ENCODE data around the gene PPP1R26. TPM values are rescaled to one million over a fixed set of nuclear protein-coding genes. Genes with fewer than 3 reads are reported as not detected.

The PPP1R26 gene
- total and polyA plus RNA-seq, 2 of the 13 experiments (the other 11 are each of a cell fraction or from before 2014, with no cell fraction given) = 8.6 to 11.6 TPM

DNA sequence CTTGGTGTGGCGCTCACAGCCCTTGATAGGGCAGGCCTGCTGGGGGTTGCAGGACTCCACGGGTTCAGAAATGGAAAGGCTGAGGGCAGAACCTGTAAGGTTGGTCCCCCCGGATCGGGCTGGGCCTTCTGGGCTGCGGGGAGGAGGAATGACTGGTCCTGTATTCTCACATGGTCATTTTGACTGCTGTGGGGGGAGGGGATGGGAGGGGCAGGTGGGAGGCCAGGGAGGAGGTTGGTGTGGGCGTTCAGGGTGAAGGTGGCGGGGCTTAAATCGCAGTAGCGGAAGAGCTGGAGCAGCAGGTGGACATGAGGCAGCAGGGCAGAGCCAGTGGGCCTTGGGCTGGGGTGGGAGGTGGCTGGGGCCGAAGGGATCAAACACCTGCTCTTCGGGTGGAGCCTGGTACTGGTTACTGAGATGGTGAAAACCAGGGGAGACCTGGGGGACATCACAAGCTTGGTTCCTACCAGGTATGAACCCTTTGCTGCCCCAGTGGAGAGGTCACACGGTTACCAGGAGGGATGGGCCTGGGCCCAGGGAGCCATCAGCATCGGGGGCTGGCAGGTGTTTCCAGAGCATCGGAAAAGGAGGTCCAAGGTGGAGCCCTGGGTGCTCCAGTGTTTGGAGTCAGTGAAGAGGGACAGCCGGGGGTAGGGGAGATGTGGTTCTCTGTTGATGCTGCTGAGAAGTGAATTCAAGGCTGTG is 22.7 kb downstream of the PPP1R26 start:
- CTCF ChIA-PET (ENCODE audit: low intra/inter-chr PET ratio, low total read pairs) = no interaction called here
- 95% methylated on average over 13 of the region's 15 CpGs for WGBS (ENCODE audit: low lambda C conversion rate)
- H3K4me3 ChIP-seq (replicated peaks in 1 of 3; ENCODE audit: insufficient read depth in 1 of 3, low read depth in 2 of 3, low read length in 3 of 3) = peak overlapping the region; percentile 80 to 96 (median 92); a peak in 4 of 6 replicates
- no peak for TF ChIP-seq ZNF34 (CRISPR knock-in tag; IDR thresholded peaks at IDR 0.05; ENCODE audit: borderline replicate concordance)
- TF ChIP-seq XRCC5 (optimal IDR thresholded peaks at IDR 0.05; ENCODE audit: low read length) = no peak
- no peak for TF ChIP-seq ZNF616 (CRISPR knock-in tag; IDR thresholded peaks at IDR 0.05; ENCODE audit: low read depth)
- no peak for TF ChIP-seq ZNF572 (CRISPR knock-in tag; IDR thresholded peaks at IDR 0.05)
- TF ChIP-seq, protein P1, sequence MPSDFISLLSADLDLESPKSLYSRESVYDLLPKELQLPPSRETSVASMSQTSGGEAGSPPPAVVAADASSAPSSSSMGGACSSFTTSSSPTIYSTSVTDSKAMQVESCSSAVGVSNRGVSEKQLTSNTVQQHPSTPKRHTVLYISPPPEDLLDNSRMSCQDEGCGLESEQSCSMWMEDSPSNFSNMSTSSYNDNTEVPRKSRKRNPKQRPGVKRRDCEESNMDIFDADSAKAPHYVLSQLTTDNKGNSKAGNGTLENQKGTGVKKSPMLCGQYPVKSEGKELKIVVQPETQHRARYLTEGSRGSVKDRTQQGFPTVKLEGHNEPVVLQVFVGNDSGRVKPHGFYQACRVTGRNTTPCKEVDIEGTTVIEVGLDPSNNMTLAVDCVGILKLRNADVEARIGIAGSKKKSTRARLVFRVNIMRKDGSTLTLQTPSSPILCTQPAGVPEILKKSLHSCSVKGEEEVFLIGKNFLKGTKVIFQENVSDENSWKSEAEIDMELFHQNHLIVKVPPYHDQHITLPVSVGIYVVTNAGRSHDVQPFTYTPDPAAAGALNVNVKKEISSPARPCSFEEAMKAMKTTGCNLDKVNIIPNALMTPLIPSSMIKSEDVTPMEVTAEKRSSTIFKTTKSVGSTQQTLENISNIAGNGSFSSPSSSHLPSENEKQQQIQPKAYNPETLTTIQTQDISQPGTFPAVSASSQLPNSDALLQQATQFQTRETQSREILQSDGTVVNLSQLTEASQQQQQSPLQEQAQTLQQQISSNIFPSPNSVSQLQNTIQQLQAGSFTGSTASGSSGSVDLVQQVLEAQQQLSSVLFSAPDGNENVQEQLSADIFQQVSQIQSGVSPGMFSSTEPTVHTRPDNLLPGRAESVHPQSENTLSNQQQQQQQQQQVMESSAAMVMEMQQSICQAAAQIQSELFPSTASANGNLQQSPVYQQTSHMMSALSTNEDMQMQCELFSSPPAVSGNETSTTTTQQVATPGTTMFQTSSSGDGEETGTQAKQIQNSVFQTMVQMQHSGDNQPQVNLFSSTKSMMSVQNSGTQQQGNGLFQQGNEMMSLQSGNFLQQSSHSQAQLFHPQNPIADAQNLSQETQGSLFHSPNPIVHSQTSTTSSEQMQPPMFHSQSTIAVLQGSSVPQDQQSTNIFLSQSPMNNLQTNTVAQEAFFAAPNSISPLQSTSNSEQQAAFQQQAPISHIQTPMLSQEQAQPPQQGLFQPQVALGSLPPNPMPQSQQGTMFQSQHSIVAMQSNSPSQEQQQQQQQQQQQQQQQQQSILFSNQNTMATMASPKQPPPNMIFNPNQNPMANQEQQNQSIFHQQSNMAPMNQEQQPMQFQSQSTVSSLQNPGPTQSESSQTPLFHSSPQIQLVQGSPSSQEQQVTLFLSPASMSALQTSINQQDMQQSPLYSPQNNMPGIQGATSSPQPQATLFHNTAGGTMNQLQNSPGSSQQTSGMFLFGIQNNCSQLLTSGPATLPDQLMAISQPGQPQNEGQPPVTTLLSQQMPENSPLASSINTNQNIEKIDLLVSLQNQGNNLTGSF (CRISPR knock-in tag; IDR thresholded peaks at IDR 0.05) = no peak
- TF ChIP-seq U2AF2 (IDR thresholded peaks at IDR 0.05; ENCODE audit: low read depth, low read length) = no peak
- TF ChIP-seq, protein P2, sequence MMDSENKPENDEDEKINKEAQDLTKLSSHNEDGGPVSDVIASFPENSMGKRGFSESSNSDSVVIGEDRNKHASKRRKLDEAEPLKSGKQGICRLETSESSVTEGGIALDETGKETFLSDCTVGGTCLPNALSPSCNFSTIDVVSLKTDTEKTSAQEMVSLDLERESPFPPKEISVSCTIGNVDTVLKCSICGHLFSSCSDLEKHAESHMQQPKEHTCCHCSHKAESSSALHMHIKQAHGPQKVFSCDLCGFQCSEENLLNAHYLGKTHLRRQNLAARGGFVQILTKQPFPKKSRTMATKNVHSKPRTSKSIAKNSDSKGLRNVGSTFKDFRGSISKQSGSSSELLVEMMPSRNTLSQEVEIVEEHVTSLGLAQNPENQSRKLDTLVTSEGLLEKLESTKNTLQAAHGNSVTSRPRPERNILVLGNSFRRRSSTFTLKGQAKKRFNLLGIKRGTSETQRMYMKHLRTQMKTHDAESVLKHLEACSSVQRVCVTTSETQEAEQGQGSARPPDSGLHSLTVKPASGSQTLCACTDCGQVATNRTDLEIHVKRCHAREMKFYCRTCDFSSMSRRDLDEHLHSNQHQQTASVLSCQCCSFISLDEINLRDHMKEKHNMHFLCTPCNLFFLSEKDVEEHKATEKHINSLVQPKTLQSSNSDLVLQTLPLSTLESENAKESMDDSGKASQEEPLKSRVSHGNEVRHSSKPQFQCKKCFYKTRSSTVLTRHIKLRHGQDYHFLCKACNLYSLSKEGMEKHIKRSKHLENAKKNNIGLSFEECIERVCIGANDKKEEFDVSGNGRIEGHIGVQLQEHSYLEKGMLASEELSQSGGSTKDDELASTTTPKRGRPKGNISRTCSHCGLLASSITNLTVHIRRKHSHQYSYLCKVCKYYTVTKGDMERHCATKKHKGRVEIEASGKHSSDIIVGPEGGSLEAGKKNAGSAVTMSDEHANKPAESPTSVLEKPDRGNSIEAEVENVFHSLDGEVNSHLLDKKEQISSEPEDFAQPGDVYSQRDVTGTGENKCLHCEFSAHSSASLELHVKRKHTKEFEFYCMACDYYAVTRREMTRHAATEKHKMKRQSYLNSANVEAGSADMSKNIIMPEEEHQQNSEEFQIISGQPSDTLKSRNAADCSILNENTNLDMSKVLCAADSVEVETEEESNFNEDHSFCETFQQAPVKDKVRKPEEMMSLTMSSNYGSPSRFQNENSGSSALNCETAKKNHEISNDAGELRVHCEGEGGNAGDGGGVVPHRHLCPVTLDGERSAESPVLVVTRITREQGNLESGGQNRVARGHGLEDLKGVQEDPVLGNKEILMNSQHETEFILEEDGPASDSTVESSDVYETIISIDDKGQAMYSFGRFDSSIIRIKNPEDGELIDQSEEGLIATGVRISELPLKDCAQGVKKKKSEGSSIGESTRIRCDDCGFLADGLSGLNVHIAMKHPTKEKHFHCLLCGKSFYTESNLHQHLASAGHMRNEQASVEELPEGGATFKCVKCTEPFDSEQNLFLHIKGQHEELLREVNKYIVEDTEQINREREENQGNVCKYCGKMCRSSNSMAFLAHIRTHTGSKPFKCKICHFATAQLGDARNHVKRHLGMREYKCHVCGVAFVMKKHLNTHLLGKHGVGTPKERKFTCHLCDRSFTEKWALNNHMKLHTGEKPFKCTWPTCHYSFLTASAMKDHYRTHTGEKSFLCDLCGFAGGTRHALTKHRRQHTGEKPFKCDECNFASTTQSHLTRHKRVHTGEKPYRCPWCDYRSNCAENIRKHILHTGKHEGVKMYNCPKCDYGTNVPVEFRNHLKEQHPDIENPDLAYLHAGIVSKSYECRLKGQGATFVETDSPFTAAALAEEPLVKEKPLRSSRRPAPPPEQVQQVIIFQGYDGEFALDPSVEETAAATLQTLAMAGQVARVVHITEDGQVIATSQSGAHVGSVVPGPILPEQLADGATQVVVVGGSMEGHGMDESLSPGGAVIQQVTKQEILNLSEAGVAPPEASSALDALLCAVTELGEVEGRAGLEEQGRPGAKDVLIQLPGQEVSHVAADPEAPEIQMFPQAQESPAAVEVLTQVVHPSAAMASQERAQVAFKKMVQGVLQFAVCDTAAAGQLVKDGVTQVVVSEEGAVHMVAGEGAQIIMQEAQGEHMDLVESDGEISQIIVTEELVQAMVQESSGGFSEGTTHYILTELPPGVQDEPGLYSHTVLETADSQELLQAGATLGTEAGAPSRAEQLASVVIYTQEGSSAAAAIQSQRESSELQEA (CRISPR knock-in tag; IDR thresholded peaks at IDR 0.05; ENCODE audit: not compliant biosample characterization) = no peak
- TF ChIP-seq, protein P3, sequence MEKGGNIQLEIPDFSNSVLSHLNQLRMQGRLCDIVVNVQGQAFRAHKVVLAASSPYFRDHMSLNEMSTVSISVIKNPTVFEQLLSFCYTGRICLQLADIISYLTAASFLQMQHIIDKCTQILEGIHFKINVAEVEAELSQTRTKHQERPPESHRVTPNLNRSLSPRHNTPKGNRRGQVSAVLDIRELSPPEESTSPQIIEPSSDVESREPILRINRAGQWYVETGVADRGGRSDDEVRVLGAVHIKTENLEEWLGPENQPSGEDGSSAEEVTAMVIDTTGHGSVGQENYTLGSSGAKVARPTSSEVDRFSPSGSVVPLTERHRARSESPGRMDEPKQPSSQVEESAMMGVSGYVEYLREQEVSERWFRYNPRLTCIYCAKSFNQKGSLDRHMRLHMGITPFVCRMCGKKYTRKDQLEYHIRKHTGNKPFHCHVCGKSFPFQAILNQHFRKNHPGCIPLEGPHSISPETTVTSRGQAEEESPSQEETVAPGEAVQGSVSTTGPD (CRISPR knock-in tag; IDR thresholded peaks at IDR 0.05) = no peak

More for the DNA sequence above, 22.7 kb downstream of the PPP1R26 start:
- Histone ChIP-seq H3K9ac (ENCODE audit: insufficient read depth, low read depth, low read length) (peak overlapping the region; percentile 89), H3K27ac (ENCODE audit: extremely low read length, insufficient read depth, low read length) (no peak overlapping the region), H3K9me3 (ENCODE audit: low read length) (no peaks in the 10 kb centered on the region), H2AFZ (ENCODE audit: low read length) (no peak overlapping the region), H3K4me2 (ENCODE audit: low read depth, low read length) (peak overlapping the region; percentile 84), H4K20me1 (ENCODE audit: insufficient read depth, low read length) (peaks cover 16% of the 10 kb centered on the region), H3K36me3 (replicated peaks in 1 of 2; ENCODE audit: control insufficient read depth in 1 of 2, insufficient read depth in 2 of 2, low read length in 2 of 2) (peaks cover 13 to 26% of the 10 kb centered on the region in 2 experiments), H3K27me3 (ENCODE audit: control insufficient read depth in 1 of 2, insufficient read depth in 2 of 2, low read length in 2 of 2) (no peaks in the 10 kb centered on the region), H3K4me1 (ENCODE audit: insufficient read depth, low read length) (peaks cover 40% of the 10 kb centered on the region), H3K79me2 (ENCODE audit: insufficient read depth, low read length) (peaks cover 10% of the 10 kb centered on the region)
- TSS peak; percentile 46 for BruUV-seq (replicated peaks)
- POLR2A ChIA-PET = no interaction called here
- ATAC-seq (no peak), FAIRE-seq (no peak), DNase-seq (ENCODE audit: low spot score) (no peak)
- in situ Hi-C loops (cut with HindIII; ENCODE audit: extremely low pct_ligation_motif_present, low pct_unique_long_range_greater_than_20kb) = no loop called here
- intact Hi-C loops (cut with micrococcal nuclease; ENCODE audit: unreplicated experiment) = no loop called here

Measured in HepG2 (cell line).